PC-3 (cell line): ENCODE measurements around the gene CELF5.

Experiments used
- EZH2 ChIP-seq: fragments of 300-600 bp; sonication (generic); IDR thresholded peaks from one replicate; pipeline ENCODE4 v1.6.1; 2017; ENCODE audit warnings: antibody characterized with exemption, mild to moderate bottlenecking, low read length; ENCODE audit not compliant: unreplicated experiment
- TF ChIP-seq, protein P1 (sequence below): fragments of 300-600 bp; sonication (generic); conservative IDR thresholded peaks from 2 replicates; pipeline ENCODE4 v1.5.1; 2017; ENCODE audit warnings: antibody characterized with exemption, low read depth, mild to moderate bottlenecking, low read length

DNA sequence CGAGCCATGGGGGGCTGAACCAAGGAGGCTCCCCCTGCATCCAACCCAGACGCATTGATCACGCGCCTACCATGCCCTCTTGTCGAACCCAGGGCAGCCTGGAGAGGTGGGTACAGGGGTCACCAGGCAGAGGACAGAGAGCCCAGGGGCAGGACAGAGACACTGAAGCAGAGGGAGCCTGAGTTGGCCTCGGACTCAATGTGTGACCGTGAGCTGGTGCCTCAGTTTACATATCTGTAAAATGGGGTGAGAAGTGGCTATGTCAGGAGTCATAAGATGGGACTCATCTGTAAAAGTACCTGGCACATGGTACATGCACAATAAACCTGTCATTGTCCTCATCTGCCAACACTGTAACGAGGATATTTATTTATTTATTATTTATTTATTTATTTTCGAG is 117.8 kb downstream of the CELF5 start:
- TF ChIP-seq, protein P1, sequence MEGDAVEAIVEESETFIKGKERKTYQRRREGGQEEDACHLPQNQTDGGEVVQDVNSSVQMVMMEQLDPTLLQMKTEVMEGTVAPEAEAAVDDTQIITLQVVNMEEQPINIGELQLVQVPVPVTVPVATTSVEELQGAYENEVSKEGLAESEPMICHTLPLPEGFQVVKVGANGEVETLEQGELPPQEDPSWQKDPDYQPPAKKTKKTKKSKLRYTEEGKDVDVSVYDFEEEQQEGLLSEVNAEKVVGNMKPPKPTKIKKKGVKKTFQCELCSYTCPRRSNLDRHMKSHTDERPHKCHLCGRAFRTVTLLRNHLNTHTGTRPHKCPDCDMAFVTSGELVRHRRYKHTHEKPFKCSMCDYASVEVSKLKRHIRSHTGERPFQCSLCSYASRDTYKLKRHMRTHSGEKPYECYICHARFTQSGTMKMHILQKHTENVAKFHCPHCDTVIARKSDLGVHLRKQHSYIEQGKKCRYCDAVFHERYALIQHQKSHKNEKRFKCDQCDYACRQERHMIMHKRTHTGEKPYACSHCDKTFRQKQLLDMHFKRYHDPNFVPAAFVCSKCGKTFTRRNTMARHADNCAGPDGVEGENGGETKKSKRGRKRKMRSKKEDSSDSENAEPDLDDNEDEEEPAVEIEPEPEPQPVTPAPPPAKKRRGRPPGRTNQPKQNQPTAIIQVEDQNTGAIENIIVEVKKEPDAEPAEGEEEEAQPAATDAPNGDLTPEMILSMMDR: no peak
- TF ChIP-seq EZH2: no peak
